ENCODE measurements around the gene SLC22A5. TPM values are rescaled to one million over a fixed set of nuclear protein-coding genes. Genes with fewer than 3 reads are reported as not detected.

SLC22A5 gene
- total and polyA plus RNA-seq, 9 of the 15 experiments (the other 6 are each of a cell fraction or from before 2014, with no cell fraction given), result 3.0 to 16.6 (median 8.3) TPM

DNA sequence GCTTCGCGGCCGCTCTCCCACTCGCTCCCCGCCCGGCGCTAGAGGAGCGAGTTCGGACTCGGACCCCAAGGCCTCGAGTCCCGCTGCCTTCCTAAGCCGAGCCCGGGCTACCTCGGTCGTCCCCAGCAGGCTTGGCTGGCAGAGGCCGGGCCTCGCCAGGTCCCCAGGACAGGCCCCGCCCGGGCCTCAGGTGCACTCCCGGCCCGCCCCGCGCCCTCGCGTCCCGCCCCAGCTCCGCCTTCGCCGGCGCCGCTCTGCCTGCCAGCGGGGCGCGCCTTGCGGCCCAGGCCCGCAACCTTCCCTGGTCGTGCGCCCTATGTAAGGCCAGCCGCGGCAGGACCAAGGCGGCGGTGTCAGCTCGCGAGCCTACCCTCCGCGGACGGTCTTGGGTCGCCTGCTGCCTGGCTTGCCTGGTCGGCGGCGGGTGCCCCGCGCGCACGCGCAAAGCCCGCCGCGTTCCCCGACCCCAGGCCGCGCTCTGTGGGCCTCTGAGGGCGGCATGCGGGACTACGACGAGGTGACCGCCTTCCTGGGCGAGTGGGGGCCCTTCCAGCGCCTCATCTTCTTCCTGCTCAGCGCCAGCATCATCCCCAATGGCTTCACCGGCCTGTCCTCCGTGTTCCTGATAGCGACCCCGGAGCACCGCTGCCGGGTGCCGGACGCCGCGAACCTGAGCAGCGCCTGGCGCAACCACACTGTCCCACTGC, at the start of gene SLC22A5 (continued):
- TF ChIP-seq, protein P1, sequence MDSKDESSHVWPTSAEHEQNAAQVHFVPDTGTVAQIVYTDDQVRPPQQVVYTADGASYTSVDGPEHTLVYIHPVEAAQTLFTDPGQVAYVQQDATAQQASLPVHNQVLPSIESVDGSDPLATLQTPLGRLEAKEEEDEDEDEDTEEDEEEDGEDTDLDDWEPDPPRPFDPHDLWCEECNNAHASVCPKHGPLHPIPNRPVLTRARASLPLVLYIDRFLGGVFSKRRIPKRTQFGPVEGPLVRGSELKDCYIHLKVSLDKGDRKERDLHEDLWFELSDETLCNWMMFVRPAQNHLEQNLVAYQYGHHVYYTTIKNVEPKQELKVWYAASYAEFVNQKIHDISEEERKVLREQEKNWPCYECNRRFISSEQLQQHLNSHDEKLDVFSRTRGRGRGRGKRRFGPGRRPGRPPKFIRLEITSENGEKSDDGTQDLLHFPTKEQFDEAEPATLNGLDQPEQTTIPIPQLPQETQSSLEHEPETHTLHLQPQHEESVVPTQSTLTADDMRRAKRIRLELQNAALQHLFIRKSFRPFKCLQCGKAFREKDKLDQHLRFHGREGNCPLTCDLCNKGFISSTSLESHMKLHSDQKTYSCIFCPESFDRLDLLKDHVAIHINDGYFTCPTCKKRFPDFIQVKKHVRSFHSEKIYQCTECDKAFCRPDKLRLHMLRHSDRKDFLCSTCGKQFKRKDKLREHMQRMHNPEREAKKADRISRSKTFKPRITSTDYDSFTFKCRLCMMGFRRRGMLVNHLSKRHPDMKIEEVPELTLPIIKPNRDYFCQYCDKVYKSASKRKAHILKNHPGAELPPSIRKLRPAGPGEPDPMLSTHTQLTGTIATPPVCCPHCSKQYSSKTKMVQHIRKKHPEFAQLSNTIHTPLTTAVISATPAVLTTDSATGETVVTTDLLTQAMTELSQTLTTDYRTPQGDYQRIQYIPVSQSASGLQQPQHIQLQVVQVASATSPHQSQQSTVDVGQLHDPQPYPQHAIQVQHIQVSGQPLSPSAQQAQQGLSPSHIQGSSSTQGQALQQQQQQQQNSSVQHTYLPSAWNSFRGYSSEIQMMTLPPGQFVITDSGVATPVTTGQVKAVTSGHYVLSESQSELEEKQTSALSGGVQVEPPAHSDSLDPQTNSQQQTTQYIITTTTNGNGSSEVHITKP (IDR thresholded peaks at IDR 0.05; ENCODE audit: partially characterized antibody), result peak; percentile 37
- TF ChIP-seq HDAC1 (IDR thresholded peaks at IDR 0.05), result no peak
- TF ChIP-seq ZEB2 (IDR thresholded peaks at IDR 0.05), result no peak
- no peak for TF ChIP-seq ZNF347 (CRISPR knock-in tag; IDR thresholded peaks at IDR 0.05; ENCODE audit: low read depth)
- peak; percentile 70 for TF ChIP-seq RB1 (IDR thresholded peaks at IDR 0.05; ENCODE audit: low read depth)
- TF ChIP-seq, protein P2, sequence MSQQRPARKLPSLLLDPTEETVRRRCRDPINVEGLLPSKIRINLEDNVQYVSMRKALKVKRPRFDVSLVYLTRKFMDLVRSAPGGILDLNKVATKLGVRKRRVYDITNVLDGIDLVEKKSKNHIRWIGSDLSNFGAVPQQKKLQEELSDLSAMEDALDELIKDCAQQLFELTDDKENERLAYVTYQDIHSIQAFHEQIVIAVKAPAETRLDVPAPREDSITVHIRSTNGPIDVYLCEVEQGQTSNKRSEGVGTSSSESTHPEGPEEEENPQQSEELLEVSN (IDR thresholded peaks at IDR 0.05; ENCODE audit: borderline replicate concordance in 1 of 2, extremely low read depth in 1 of 2, insufficient read depth in 1 of 2, insufficient read length in 1 of 2, low read depth in 1 of 2, low read length in 1 of 2, poor library complexity in 1 of 2, severe bottlenecking in 1 of 2), result peak; percentile 71 to 80
- TF ChIP-seq POLR2AphosphoS5 (IDR thresholded peaks at IDR 0.05; ENCODE audit: control insufficient read depth, insufficient read depth, low read depth, low read length), result 0 out of 2 replicates have a peak, but pooled peaks have one; percentile 25
- peak; percentile 92 for TF ChIP-seq L3MBTL2 (IDR thresholded peaks at IDR 0.05)
- TF ChIP-seq KLF16 (IDR thresholded peaks at IDR 0.05), result no peak
- TF ChIP-seq ASH1L (IDR thresholded peaks at IDR 0.05; ENCODE audit: borderline replicate concordance, low read depth, partially characterized antibody), result no peak
- no peak for TF ChIP-seq NR2F6 (CRISPR knock-in tag; IDR thresholded peaks at IDR 0.05)
- no peak for TF ChIP-seq ZNF518B (CRISPR knock-in tag; IDR thresholded peaks at IDR 0.05)
- no peak for TF ChIP-seq MED1 (CRISPR knock-in tag; IDR thresholded peaks at IDR 0.05; ENCODE audit: borderline replicate concordance)
- TF ChIP-seq CEBPG (CRISPR knock-in tag; IDR thresholded peaks at IDR 0.05), result no peak
- no peak for TF ChIP-seq CEBPG (tag; conservative IDR thresholded peaks at IDR 0.05 in 1 of 2, IDR thresholded peaks at IDR 0.05 in 1 of 2)
- peak; percentile 20 for TF ChIP-seq CTCFL (IDR thresholded peaks at IDR 0.05; ENCODE audit: borderline replicate concordance, insufficient read depth, low read depth, low read length, poor library complexity, severe bottlenecking)
- TF ChIP-seq ZNF124 (CRISPR knock-in tag; IDR thresholded peaks at IDR 0.05), result 0 out of 2 replicates have a peak, but pooled peaks have one; percentile 59
